WI38 (cell line): ENCODE results near the gene RSPRY1.

Source experiments
- H3K4me3 ChIP-seq: 2 replicates; pipeline ENCODE4 v1.5.1; 2011; ENCODE audit warnings: low read depth, mild to moderate bottlenecking, control low read depth, low read length
- TF ChIP-seq, protein P1 (sequence below): IDR thresholded peaks from 2 replicates; pipeline ENCODE4 v1.5.1; 2012; ENCODE audit warnings: low read depth, mild to moderate bottlenecking, control low read depth, low read length

RSPRY1 gene

DNA sequence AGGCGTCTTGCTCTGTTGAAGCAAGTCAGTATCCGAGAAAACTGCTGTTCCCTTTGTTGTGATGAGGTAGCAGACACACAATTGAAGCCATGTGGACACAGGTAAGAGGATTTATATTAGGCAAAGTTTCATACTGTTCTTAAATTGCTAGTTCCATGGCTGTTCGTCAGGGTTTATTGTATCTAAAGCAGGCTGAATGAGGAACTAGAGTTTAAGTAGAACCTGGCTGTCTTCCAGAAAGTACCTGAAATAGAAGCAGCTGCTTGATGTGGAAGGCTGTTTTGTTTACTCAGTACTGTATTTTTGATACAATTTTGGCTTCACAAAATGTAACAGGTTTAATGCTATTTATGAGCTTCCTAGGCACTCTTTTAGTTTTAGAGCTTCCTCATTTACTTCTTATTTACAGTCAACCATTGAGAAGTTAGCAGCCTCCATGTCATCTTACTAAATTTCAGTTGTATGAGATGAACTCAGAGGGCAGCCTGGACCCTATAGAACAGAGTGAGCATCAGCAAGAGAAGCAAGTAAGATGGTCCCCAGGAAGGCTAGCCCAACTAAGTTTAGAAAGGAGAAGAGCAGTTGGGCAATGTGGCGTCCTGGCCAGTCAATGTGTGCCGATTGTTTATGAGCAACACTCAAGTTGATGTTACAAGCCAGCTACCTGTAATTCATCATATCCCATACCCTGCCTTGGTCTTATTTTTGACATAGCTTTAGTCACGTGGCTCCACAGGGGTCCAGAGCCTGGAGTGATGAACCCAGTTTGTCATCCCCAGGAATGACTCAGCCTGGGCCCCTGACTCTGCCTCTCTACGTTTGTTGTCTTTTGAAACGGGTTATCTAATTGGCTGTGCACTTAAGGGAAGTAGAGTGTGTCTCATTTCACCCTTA is 49.2 kb downstream of the RSPRY1 start:
- no peak overlapping the region for H3K4me3 ChIP-seq
- TF ChIP-seq, protein P1, sequence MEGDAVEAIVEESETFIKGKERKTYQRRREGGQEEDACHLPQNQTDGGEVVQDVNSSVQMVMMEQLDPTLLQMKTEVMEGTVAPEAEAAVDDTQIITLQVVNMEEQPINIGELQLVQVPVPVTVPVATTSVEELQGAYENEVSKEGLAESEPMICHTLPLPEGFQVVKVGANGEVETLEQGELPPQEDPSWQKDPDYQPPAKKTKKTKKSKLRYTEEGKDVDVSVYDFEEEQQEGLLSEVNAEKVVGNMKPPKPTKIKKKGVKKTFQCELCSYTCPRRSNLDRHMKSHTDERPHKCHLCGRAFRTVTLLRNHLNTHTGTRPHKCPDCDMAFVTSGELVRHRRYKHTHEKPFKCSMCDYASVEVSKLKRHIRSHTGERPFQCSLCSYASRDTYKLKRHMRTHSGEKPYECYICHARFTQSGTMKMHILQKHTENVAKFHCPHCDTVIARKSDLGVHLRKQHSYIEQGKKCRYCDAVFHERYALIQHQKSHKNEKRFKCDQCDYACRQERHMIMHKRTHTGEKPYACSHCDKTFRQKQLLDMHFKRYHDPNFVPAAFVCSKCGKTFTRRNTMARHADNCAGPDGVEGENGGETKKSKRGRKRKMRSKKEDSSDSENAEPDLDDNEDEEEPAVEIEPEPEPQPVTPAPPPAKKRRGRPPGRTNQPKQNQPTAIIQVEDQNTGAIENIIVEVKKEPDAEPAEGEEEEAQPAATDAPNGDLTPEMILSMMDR, result no peak

DNA sequence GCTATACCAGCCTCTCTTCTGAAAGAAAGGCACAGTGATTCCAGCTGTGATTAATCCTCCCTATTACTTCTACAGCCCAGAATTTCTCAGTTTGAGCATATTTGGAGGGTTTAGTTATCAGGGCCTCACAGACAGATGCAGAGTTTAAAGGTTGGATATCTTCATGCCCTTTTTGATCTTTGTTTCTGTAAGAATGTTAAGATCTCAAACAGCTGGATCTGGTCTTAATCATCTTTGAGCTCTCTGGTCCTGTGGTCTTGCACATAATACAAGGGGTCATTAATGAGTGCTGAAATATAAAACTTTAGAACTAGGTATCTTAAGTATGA is 49.9 kb downstream of the RSPRY1 start:
- no peak overlapping the region for H3K4me3 ChIP-seq
- TF ChIP-seq, protein P1, result no peak

DNA sequence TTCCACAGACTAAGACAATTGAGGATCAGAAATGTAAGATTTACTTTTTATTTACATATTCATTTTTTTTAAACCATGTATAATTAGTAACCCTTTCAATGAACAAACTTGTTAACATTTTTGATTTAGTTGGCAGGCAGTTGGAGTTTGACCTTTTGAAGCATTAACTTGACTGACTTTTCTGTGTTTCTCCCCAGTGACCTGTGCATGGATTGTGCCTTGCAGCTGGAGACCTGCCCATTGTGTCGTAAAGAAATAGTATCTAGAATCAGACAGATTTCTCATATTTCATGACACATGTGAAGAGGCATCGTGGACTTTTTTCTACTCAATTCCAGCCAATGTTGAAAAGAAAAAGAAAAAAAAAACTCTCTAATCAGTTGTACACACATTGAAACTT is 52.6 kb downstream of the RSPRY1 start:
- no peak overlapping the region for H3K4me3 ChIP-seq
- TF ChIP-seq, protein P1, result no peak

DNA sequence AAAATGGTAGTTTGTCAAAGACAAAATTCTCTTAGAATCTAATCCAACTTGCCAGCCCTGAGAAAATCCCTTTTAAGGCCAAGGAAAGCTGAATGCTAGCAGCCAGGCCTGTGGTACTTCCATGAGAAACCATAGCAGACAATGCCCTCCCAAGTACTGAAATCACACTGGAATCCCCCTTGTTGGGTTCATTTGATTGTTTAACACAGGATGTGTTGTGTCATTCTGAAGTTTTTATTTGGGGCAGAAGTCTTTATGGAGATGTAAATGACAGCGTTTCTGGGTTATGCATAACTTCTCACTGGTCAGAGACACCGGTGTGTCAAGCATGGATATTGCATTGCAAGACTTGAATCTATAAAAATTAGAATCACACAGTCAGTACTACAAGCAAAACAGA is 53.0 kb downstream of the RSPRY1 start:
- no peak overlapping the region for H3K4me3 ChIP-seq
- TF ChIP-seq, protein P1, result no peak

DNA sequence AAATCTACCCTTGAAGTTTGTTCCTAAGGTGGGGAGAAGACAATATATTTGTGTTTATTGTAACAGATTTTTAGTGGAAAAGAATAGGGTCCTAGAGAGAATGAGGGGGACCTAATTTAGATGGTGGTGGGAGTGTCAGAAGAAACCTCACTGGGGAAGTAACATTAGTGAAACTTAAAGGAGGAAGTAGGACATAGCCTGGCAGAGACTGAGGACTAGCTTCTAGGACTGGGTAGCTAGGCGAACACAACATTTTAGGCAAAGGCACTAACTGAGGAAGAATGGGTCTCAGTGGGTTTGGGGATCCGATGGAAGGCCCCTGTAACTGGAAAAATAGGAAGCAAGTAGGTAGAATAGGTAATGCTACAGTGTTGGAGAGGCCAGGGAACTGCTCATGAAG is 54.7 kb downstream of the RSPRY1 start:
- TF ChIP-seq, protein P1, result no peak
- no peak overlapping the region for H3K4me3 ChIP-seq

DNA sequence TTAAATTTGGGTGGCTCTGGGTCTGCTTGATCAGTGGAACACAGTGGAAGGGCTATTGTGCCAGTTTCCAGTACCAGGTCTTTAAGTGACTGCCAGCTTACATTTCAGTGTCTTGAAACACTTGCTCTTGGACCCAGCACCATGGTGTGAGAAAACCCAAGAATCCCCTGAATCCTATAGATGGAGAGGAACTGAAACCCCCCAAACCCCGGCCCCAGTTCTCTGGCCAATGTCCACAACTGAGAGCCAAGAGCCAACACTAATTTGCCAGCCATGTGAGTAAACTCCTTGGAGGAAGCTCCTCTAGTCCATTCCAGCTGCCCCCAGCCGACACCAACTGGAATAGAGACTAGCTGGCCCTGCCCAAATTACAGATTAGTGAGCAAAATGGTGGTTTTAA is 56.5 kb downstream of the RSPRY1 start:
- TF ChIP-seq, protein P1, result no peak

DNA sequence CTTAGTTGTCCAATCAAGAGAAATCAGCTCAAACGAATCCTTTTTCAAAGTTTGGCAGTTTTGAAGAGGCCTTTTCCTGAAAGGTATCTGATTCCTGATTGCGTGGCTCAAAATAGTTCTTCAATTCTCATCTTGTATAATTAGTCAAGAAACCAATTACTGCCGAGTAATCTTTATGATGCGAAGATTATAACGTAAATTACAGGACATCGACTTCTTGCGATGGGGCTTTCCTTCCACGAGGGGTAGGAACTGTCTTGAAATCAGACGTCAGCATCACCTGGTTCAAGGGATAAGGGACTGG is 58.3 kb downstream of the RSPRY1 start:
- TF ChIP-seq, protein P1, result no peak
- H3K4me3 ChIP-seq, result peak overlapping the region; percentile 82

More for the DNA sequence above, 56.5 kb downstream of the RSPRY1 start:
- no peak overlapping the region for H3K4me3 ChIP-seq
